Lung (tissue), 12 donors: Measurements from ENCODE around the gene RBFOX2. TPM values are rescaled to one million over a fixed set of nuclear protein-coding genes. Genes with fewer than 3 reads are reported as not detected.

Source experiments
- ATAC-seq: fragments of 200-7000 bp; cut with Tn5 transposase; one replicate; pipeline ENCODE4 v1.9.1; 2020; ENCODE audit warnings: moderate number of reproducible peaks; ENCODE audit not compliant: insufficient read depth, low FRiP score
- DNase-seq, 3 donors: peaks; one replicate each; pipeline ENCODE4 v3.0.0-alpha.2; 2013 to 2017
- H3K27ac ChIP-seq, 2 donors: one replicate each; pipeline ENCODE4 v1.5.1; 2013; ENCODE audit warnings: mild to moderate bottlenecking in 2 of 2, moderate library complexity in 2 of 2, control low read depth in 1 of 2, inconsistent platforms in 1 of 2, low read depth in 1 of 2, low read length in 1 of 2
- H3K27me3 ChIP-seq, 3 donors: one replicate each; pipeline ENCODE4 v1.5.1; 2013; ENCODE audit warnings: low read length in 2 of 3; ENCODE audit not compliant: control insufficient read depth in 3 of 3, insufficient read depth in 3 of 3
- H3K36me3 ChIP-seq, 4 donors: one replicate each; pipeline ENCODE4 v1.5.1; 2013; ENCODE audit warnings: low read length in 4 of 4, mild to moderate bottlenecking in 1 of 4, moderate library complexity in 1 of 4; ENCODE audit not compliant: control insufficient read depth in 4 of 4, insufficient read depth in 4 of 4
- H3K4me1 ChIP-seq, 5 donors: one replicate each; pipeline ENCODE4 v1.5.1; 2013; ENCODE audit warnings: low read length in 5 of 5, mild to moderate bottlenecking in 2 of 5, moderate library complexity in 1 of 5; ENCODE audit not compliant: control insufficient read depth in 5 of 5, insufficient read depth in 5 of 5
- H3K4me3 ChIP-seq: one replicate; pipeline ENCODE4 v1.5.1; 2013; ENCODE audit warnings: mild to moderate bottlenecking, control low read depth, moderate library complexity
- H3K9ac ChIP-seq, 2 donors: one replicate each; pipeline ENCODE4 v1.5.1; 2013; ENCODE audit warnings: low read length in 2 of 2, control low read depth in 1 of 2; ENCODE audit not compliant: insufficient read depth in 1 of 2
- H3K9me3 ChIP-seq, 4 donors: one replicate each; pipeline ENCODE4 v1.5.1; 2013; ENCODE audit warnings: low read length in 3 of 4, mild to moderate bottlenecking in 1 of 4, moderate library complexity in 1 of 4; ENCODE audit not compliant: control insufficient read depth in 4 of 4, insufficient read depth in 3 of 4
- CTCF ChIP-seq: IDR thresholded peaks from 2 replicates; pipeline ENCODE4 v1.5.1; 2012; ENCODE audit warnings: mild to moderate bottlenecking; ENCODE audit errors: control extremely low read depth, extremely low read depth
- WGBS, 2 donors: extraction: QIAGEN DNeasy Blood & Tissue Kit; methylation state at CpG; one replicate each; pipeline ENCODE4 v1.1.7; 2013; 5-methylcytosine and 5-hydroxymethylcytosine counted together
- polyA plus RNA-seq, 2 donors: library from polyadenylated mRNA; stranded (reverse); fragments of 200-250 nt; gene quantifications; one replicate each; pipeline ENCODE4 v1.2.1, GENCODE V29; 2013
- total RNA-seq, 2 donors: library from RNA; depleted of rRNA in 1 of 2; stranded (reverse); fragments of >200 nt in 1 of 2; gene quantifications; one replicate each; pipeline ENCODE4 v1.2.1, GENCODE V29; 2014 to 2021
- donor health status: control.
- donor health status: control.
- donor health status: Bipolar disorder and iron deficiency.
- donor health status: healthy.
- donor health status: DM: yes; HTN: yes; CAD: no.

RBFOX2 gene
- total and polyA plus RNA-seq, 4 donors, result 16.5 to 195 (median 43.3) TPM

- H3K9me3 ChIP-seq, result no peaks in the 10 kb centered on the region
- WGBS, 2 donors, result 87 to 92% methylated on average over 3 of the region's 3 CpGs
- H3K27me3 ChIP-seq, result no peaks in the 10 kb centered on the region
- no peak overlapping the region for H3K9ac ChIP-seq
- ATAC-seq (no peak), DNase-seq (no peak)
- H3K4me1 ChIP-seq, result peaks cover 0 to 3% (median 0%) of the 10 kb centered on the region in 5 donors
- no peak overlapping the region for H3K27ac ChIP-seq
- TF ChIP-seq CTCF, result no peak
- no peak overlapping the region for H3K4me3 ChIP-seq
- peaks cover 0 to 2% (median 0%) of the 10 kb centered on the region in 4 donors for H3K36me3 ChIP-seq
These were observed 79.4 kb downstream of the RBFOX2 start for GRCh38 chr22:35949243-35949642.

- no peaks in the 10 kb centered on the region for H3K9me3 ChIP-seq
- H3K9ac ChIP-seq, result no peak overlapping the region
- peaks cover 0 to 2% (median 0%) of the 10 kb centered on the region in 4 donors for H3K36me3 ChIP-seq
- no peak overlapping the region for H3K27ac ChIP-seq
- H3K27me3 ChIP-seq, result no peaks in the 10 kb centered on the region
- WGBS, 2 donors, result 96% methylated on average over 5 of the region's 5 CpGs
- ATAC-seq, result no peak
- no peak for DNase-seq
- peaks cover 0 to 3% (median 0%) of the 10 kb centered on the region in 5 donors for H3K4me1 ChIP-seq
- H3K4me3 ChIP-seq, result no peak overlapping the region
- no peak for TF ChIP-seq CTCF
These were observed 80.7 kb downstream of the RBFOX2 start for GRCh38 chr22:35947794-35948425.

- H3K4me3 ChIP-seq, result no peak overlapping the region
- no peaks in the 10 kb centered on the region for H3K27me3 ChIP-seq
- DNase-seq (no peak), ATAC-seq (no peak)
- H3K9me3 ChIP-seq, result no peaks in the 10 kb centered on the region
- H3K4me1 ChIP-seq, result peaks cover 0 to 3% (median 0%) of the 10 kb centered on the region in 5 donors
- no peak for TF ChIP-seq CTCF
- no peak overlapping the region for H3K9ac ChIP-seq
- H3K27ac ChIP-seq, result no peak overlapping the region
- 75 to 89% methylated on average over 6 of the region's 6 CpGs for WGBS, 2 donors
- no peaks in the 10 kb centered on the region for H3K36me3 ChIP-seq
These were observed 84.2 kb downstream of the RBFOX2 start for GRCh38 chr22:35944458-35944857.

GRCh38 chr22:35940166-35940565, 88.5 kb downstream of the RBFOX2 start:
- H3K9me3 ChIP-seq, result no peaks in the 10 kb centered on the region
- H3K27ac ChIP-seq, result no peak overlapping the region
- 95 to 96% methylated on average over 1 of the region's 1 CpG for WGBS, 2 donors
- ATAC-seq, result no peak
- peaks cover 0 to 7% (median 3%) of the 10 kb centered on the region in 4 donors for H3K36me3 ChIP-seq
- no peak for DNase-seq
- H3K4me1 ChIP-seq, result peaks cover 0 to 3% (median 0%) of the 10 kb centered on the region in 5 donors
- H3K27me3 ChIP-seq, result no peaks in the 10 kb centered on the region
- TF ChIP-seq CTCF, result no peak
- H3K9ac ChIP-seq, result no peak overlapping the region
- H3K4me3 ChIP-seq, result no peak overlapping the region
